Gastrocnemius medialis (tissue), 4 donors: ENCODE results near the gene HAUS6. TPM values are rescaled to one million over a fixed set of nuclear protein-coding genes. Genes with fewer than 3 reads are reported as not detected.

ENCODE experiments used
- ATAC-seq, 2 donors: fragments of 150-250 bp; one replicate each; pipeline ENCODE4 v1.9.1; 2016
- DNase-seq, 2 donors: peaks; one replicate each; pipeline ENCODE4 v3.0.0-alpha.2; 2019
- H3K27ac ChIP-seq, 4 donors: fragments of 200-600 bp; sonication (generic); 1 replicate in 1 of 4; 2 replicates in 3 of 4; pipeline ENCODE4 v1.5.1; 2016 to 2018; ENCODE audit warnings: mild to moderate bottlenecking in 2 of 4, moderate library complexity in 1 of 4
- H3K27me3 ChIP-seq, 3 donors: fragments of 200-600 bp; sonication (generic) in 2 of 3; 1 replicate in 1 of 3; 2 replicates in 2 of 3; pipeline versions ENCODE4 v1.5.1 to v1.6.0; 2016 to 2019; ENCODE audit warnings: mild to moderate bottlenecking in 1 of 3, moderate library complexity in 1 of 3
- H3K36me3 ChIP-seq, 2 donors: fragments of 200-600 bp; sonication (generic) in 1 of 2; one replicate each; pipeline ENCODE4 v1.5.1; 2017 to 2018
- H3K4me1 ChIP-seq, 2 donors: fragments of 200-600 bp; sonication (generic) in 1 of 2; one replicate each; pipeline ENCODE4 v1.5.1; 2016 to 2017; ENCODE audit warnings: mild to moderate bottlenecking in 2 of 2
- H3K4me3 ChIP-seq, 4 donors: fragments of 200-600 bp; sonication (generic) in 3 of 4; 1 replicate in 1 of 4; 2 replicates in 3 of 4; pipeline ENCODE4 v1.5.1; 2016 to 2019; ENCODE audit warnings: mild to moderate bottlenecking in 2 of 4
- H3K9me3 ChIP-seq, 3 donors: fragments of 200-600 bp; sonication (generic) in 2 of 3; 1 replicate in 1 of 3; 2 replicates in 2 of 3; pipeline ENCODE4 v1.5.1; 2016 to 2019
- CTCF ChIP-seq, 5 experiments: fragments of 450-650 bp in 3 of 5; fragments of 200-600 bp in 2 of 5; sonication (generic) in 2 of 5; IDR thresholded peaks in 4 of 5; conservative IDR thresholded peaks in 1 of 5; 1 replicate in 4 of 5; 2 replicates in 1 of 5; pipeline ENCODE4 v1.5.1; 2016 to 2019; ENCODE audit warnings: antibody characterized with exemption in 5 of 5, mild to moderate bottlenecking in 3 of 5, moderate library complexity in 3 of 5
- POLR2A ChIP-seq, 2 donors: fragments of 450-650 bp; IDR thresholded peaks; one replicate each; pipeline ENCODE4 v1.6.1; 2017; ENCODE audit warnings: antibody characterized with exemption in 2 of 2, mild to moderate bottlenecking in 2 of 2, moderate library complexity in 2 of 2
- in situ Hi-C, 4 donors: fragments of 200-750 bp; cut with MboI; loops; one replicate each; pipeline versions ENCODE4 v1.15.0 to v1.8.0; 2017; ENCODE audit warnings: low sequenced_read_pairs in 4 of 4
- intact Hi-C: fragments of 100-400 bp; cut with DNase I; formaldehyde crosslinking; loops from one replicate; pipeline ENCODE4 v1.15.1; 2023; ENCODE audit warnings: low total_unique reads
- total RNA-seq, 4 donors: library from RNA; depleted of rRNA; stranded (reverse); fragments of >200 nt; gene quantifications; one replicate each; pipeline versions ENCODE4 v1.1.0 to v1.2.3, GENCODE V29; 2016

Gene HAUS6
- total RNA-seq, 4 donors from 2014 or later = 3.7 to 6.3 (median 5.3) TPM

GRCh38 chr9:19074836-19075235 is 27.9 kb downstream of the HAUS6 start:
- Histone ChIP-seq H3K27ac (no peak overlapping the region), H3K4me1 (no peaks in the 10 kb centered on the region), H3K9me3 (no peaks in the 10 kb centered on the region), H3K36me3 (peaks cover 3 to 49% of the 10 kb centered on the region in 2 donors), H3K4me3 (no peak overlapping the region), H3K27me3 (no peaks in the 10 kb centered on the region)
- intact Hi-C loops (no loop called here), in situ Hi-C loops (loop anchor here in 3 of 4 donors (25.0 kb wide), 2 partner anchors 287 to 387 kb away; no protein-coding TSS in a partner anchor)
- ATAC-seq = no peak
- no peak for DNase-seq
- TF ChIP-seq POLR2A (IDR thresholded peaks at IDR 0.05) (no peak), CTCF (IDR thresholded peaks at IDR 0.05 in 4 of 5, conservative IDR thresholded peaks at IDR 0.05 in 1 of 5) (no peak)

- intact Hi-C loops (no loop called here), in situ Hi-C loops (loop anchor here in 3 of 4 donors (25.0 kb wide), 2 partner anchors 288 to 388 kb away; no protein-coding TSS in a partner anchor)
- peaks cover 3 to 55% of the 10 kb centered on the region in 2 donors for H3K36me3 ChIP-seq
These were observed 28.5 kb downstream of the HAUS6 start for GRCh38 chr9:19074229-19074628.

GRCh38 chr9:19057033-19057432 is 45.7 kb downstream of the HAUS6 start:
- Histone ChIP-seq H3K36me3 (peaks cover 0 to 43% of the 10 kb centered on the region in 2 donors), H3K27ac (no peak overlapping the region), H3K27me3 (no peaks in the 10 kb centered on the region), H3K9me3 (no peaks in the 10 kb centered on the region), H3K4me1 (peaks cover 2 to 16% of the 10 kb centered on the region in 2 donors), H3K4me3 (no peak overlapping the region)
- intact Hi-C loops (no loop called here), in situ Hi-C loops (loop anchor here (10.0 to 25.0 kb wide), 3 partner anchors 118 to 405 kb away; no protein-coding TSS in a partner anchor)
- DNase-seq = no peak
- no peak for TF ChIP-seq POLR2A (IDR thresholded peaks at IDR 0.05)
- TF ChIP-seq CTCF (IDR thresholded peaks at IDR 0.05 in 4 of 5, conservative IDR thresholded peaks at IDR 0.05 in 1 of 5) = no peak
- no peak for ATAC-seq

More at GRCh38 chr9:19074229-19074628, 28.5 kb downstream of the HAUS6 start:
- Histone ChIP-seq H3K27ac (no peak overlapping the region), H3K27me3 (no peaks in the 10 kb centered on the region), H3K4me3 (no peak overlapping the region), H3K4me1 (no peaks in the 10 kb centered on the region), H3K9me3 (no peaks in the 10 kb centered on the region)
- no peak for DNase-seq
- TF ChIP-seq POLR2A (IDR thresholded peaks at IDR 0.05) (no peak), CTCF (IDR thresholded peaks at IDR 0.05 in 4 of 5, conservative IDR thresholded peaks at IDR 0.05 in 1 of 5) (no peak)
- ATAC-seq = no peak

- no peak for TF ChIP-seq CTCF (IDR thresholded peaks at IDR 0.05 in 4 of 5, conservative IDR thresholded peaks at IDR 0.05 in 1 of 5)
- no peak for TF ChIP-seq POLR2A (IDR thresholded peaks at IDR 0.05)
- no peak for ATAC-seq
- in situ Hi-C loops (loop anchor here (5.0 to 25.0 kb wide), 4 partner anchors 121 to 411 kb away; no protein-coding TSS in a partner anchor), intact Hi-C loops (no loop called here)
- DNase-seq = no peak
- Histone ChIP-seq H3K4me3 (peak overlapping the region; percentile 63 to 100 (median 76)), H3K9me3 (no peaks in the 10 kb centered on the region), H3K36me3 (no peaks in the 10 kb centered on the region), H3K27me3 (no peaks in the 10 kb centered on the region), H3K27ac (peak overlapping the region; percentile 90 to 98 (median 96)), H3K4me1 (peaks cover 30 to 42% of the 10 kb centered on the region in 2 donors)
These were observed 51.8 kb downstream of the HAUS6 start for GRCh38 chr9:19050637-19051591.
